ENCODE data around the gene RABGAP1L. TPM values are rescaled to one million over a fixed set of nuclear protein-coding genes. Genes with fewer than 3 reads are reported as not detected.

Gene RABGAP1L
- total RNA-seq, 4 donors from 2014 or later = 38.8 to 54.7 (median 50.5) TPM

DNA sequence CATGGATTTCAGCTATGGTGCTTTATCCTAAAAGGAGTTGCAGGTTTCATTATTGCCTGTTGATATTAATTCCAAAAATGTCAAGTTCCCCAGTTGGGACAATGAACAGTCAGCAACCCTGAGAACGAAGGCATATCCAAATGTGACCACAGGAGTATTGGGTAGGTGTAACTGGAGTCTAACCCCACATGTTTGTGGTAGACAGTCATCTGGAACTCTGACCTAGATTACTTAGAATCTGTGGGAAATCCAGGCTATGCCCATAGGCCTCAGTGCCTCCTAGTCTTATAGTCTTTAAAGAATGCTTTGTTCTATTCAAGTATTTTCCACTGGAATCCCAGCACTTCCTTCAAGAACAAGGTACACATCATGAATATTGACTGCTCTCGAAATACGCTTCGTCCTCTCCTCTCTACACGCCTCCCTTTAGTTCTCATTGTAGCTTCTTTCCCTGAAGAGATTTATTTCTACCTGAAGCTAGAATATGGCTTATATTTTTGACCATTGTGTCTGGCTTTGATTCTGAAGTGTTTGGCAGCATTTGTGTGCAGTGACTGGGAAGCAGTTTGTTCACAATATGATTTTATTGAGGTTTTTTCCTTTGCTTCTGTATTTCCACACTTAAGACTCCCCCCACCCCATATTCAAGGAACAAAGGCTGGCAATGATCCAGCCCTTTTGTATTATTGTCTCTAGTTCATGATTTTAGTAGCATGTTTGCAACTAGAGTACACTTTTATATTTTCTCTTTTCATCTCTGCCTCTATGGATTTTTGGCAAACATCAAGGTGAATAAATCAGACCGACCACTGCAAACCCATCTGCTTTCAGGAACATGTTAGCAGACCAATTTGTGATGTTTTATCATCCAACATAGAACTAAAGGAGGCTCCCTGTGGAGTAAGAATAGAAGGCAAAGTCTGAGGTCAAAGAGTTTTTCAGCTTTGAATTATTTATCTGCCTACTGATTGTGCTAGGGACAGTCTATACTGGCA lies 467.0 kb downstream of the RABGAP1L start:
- no peak for DNase-seq (ENCODE audit: low spot score in 2 of 2)
- no peak for TF ChIP-seq POLR2A (IDR thresholded peaks at IDR 0.05)
- TF ChIP-seq, protein P1, sequence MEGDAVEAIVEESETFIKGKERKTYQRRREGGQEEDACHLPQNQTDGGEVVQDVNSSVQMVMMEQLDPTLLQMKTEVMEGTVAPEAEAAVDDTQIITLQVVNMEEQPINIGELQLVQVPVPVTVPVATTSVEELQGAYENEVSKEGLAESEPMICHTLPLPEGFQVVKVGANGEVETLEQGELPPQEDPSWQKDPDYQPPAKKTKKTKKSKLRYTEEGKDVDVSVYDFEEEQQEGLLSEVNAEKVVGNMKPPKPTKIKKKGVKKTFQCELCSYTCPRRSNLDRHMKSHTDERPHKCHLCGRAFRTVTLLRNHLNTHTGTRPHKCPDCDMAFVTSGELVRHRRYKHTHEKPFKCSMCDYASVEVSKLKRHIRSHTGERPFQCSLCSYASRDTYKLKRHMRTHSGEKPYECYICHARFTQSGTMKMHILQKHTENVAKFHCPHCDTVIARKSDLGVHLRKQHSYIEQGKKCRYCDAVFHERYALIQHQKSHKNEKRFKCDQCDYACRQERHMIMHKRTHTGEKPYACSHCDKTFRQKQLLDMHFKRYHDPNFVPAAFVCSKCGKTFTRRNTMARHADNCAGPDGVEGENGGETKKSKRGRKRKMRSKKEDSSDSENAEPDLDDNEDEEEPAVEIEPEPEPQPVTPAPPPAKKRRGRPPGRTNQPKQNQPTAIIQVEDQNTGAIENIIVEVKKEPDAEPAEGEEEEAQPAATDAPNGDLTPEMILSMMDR (IDR thresholded peaks at IDR 0.05) = no peak
- intact Hi-C loops (cut with DNase I; ENCODE audit: low total_unique reads) = no loop called here
- H3K4me3 ChIP-seq (ENCODE audit: low read depth, poor library complexity, severe bottlenecking) = no peak overlapping the region
- 72 to 84% methylated on average over 6 of the region's 6 CpGs for WGBS, 2 donors

DNA sequence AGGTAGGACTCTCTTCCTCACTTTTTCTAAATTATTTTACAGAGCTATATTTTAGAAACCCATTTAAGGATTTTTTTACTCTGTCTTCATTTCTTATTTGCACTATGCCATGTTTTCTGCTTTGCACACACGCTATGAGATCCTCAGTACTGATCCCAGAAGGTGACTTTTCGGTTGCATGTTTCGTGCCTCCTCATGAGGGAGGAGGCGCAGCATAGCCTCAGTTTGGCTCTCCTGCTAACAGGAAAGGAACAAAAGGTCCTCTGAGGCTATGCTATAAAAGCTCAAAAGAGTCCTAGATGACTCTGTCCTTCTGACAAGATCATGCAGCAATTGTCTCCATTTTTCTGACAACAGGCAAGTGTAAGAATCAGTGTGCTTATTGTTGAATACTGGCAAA lies 478.2 kb downstream of the RABGAP1L start:
- intact Hi-C loops (cut with DNase I; ENCODE audit: low total_unique reads) = no loop called here
- TF ChIP-seq, protein P1 (IDR thresholded peaks at IDR 0.05) = no peak
- TF ChIP-seq POLR2A (IDR thresholded peaks at IDR 0.05) = no peak
- WGBS, 2 donors = 93 to 97% methylated on average over 4 of the region's 4 CpGs
- H3K4me3 ChIP-seq (ENCODE audit: low read depth, poor library complexity, severe bottlenecking) = no peak overlapping the region
- DNase-seq (ENCODE audit: low spot score in 2 of 2) = no peak

DNA sequence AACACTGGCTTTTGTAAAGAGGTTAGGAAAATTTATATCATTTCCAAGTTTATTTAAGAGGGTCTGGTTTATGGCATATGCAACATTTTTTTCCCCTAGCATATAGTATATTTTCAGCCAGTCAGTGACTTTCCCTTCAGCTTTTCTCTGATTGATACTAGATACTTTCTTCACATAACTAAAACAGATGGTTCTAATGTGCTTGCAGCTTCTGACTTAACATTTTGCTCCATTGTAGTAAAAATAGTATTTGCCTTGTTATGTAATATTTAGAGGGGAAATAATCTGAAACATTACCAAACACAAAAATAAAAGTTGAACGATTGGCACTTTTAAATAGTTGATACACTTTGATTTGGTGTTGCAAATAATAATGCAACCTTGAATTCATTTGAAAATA lies 480.1 kb downstream of the RABGAP1L start:
- no peak overlapping the region for H3K4me3 ChIP-seq (ENCODE audit: low read depth, poor library complexity, severe bottlenecking)
- no peak for DNase-seq (ENCODE audit: low spot score in 2 of 2)
- intact Hi-C loops (cut with DNase I; ENCODE audit: low total_unique reads) = no loop called here
- 59 to 66% methylated on average over 1 of the region's 1 CpG for WGBS, 2 donors
- TF ChIP-seq, protein P1 (IDR thresholded peaks at IDR 0.05) = no peak
- TF ChIP-seq POLR2A (IDR thresholded peaks at IDR 0.05) = no peak

DNA sequence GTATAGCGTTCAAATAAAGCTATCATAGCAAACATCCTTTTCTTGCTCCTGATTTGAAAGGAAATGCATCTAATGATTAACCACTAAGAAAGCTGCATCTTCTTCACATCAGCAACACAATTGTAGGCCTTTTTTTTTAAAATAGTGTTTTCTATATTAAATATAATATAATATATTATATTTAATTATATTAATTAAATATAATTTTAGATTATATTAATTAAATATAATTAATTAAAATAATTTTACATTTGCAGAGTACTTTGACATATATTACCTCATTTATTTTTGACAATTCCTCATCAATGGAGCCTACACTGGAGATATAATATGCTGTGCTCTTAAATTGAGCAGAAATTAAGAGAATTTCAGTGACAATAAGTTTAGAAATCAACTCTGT lies 481.5 kb downstream of the RABGAP1L start:
- intact Hi-C loops (cut with DNase I; ENCODE audit: low total_unique reads) = no loop called here
- no peak for DNase-seq (ENCODE audit: low spot score in 2 of 2)
- H3K4me3 ChIP-seq (ENCODE audit: low read depth, poor library complexity, severe bottlenecking) = no peak overlapping the region
- TF ChIP-seq POLR2A (IDR thresholded peaks at IDR 0.05) = no peak
- TF ChIP-seq, protein P1 (IDR thresholded peaks at IDR 0.05) = no peak
- WGBS, 2 donors = 96 to 98% methylated on average over 1 of the region's 1 CpG

DNA sequence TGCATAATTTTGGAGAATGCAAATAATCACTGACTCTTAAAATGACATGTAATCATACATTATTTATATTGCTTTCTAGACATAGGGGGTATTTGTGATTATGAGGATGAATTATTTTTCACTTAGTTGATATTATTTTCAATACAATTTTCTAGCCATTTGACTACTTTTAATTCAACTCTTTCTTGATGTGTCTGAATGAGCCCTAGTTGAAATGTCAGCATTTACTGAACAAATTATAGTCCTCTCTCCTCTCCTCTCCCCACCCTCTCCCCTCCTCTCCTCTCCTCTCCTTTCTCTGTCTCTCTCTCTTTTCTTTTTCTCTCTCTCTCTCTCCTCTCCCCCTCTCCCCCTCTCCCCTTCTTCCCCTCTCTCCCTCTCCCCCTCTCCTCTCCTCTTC lies 483.1 kb downstream of the RABGAP1L start:
- intact Hi-C loops (cut with DNase I; ENCODE audit: low total_unique reads) = no loop called here
- no peak overlapping the region for H3K4me3 ChIP-seq (ENCODE audit: low read depth, poor library complexity, severe bottlenecking)
- no peak for DNase-seq (ENCODE audit: low spot score in 2 of 2)
- TF ChIP-seq, protein P1 (IDR thresholded peaks at IDR 0.05) = no peak
- TF ChIP-seq POLR2A (IDR thresholded peaks at IDR 0.05) = no peak

All from lower leg skin (tissue), 4 donors.